ENCODE measurements around the gene KRT26.

DNA sequence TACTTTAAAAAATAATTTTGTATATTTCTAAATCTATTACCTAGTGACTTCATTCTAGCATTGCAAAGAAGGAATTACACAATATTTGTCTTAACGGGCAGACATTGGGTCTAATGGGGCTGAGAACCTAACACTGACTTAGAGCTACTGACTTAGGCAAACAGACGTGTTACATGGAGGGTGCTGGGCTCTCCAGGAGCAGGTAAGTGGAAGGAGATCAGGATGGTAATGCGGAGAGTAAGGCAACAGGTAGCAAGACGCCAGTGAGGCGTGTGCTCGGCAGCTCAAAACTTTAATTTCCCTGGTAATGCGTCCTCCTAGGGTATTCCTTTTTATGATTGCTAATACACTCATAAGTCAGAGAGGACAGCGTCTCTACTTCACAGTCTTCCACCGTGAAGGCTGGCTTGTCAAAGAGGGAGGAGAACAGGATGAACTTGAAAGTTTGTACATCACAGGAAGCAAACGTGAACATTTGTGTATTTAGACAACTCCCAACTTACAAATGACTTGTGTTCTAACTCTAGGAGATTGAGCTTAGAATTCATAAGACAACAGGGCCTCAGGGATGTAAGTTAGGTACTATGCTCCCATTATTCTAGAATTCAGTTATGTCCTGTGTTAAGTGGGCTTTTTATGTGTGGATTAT, 23.1 kb upstream of the KRT26 start:
- TF ChIP-seq ZNF292 (tag by site-specific recombination; IDR thresholded peaks at IDR 0.05; ENCODE audit: borderline replicate concordance, low read depth) = no peak
- TF ChIP-seq, protein P1, sequence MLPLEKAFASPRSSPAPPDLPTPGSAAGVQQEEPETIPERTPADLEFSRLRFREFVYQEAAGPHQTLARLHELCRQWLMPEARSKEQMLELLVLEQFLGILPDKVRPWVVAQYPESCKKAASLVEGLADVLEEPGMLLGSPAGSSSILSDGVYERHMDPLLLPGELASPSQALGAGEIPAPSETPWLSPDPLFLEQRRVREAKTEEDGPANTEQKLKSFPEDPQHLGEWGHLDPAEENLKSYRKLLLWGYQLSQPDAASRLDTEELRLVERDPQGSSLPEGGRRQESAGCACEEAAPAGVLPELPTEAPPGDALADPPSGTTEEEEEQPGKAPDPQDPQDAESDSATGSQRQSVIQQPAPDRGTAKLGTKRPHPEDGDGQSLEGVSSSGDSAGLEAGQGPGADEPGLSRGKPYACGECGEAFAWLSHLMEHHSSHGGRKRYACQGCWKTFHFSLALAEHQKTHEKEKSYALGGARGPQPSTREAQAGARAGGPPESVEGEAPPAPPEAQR (tag by site-specific recombination; IDR thresholded peaks at IDR 0.05) = no peak
- no peak for TF ChIP-seq ZFP69B (tag by site-specific recombination; IDR thresholded peaks at IDR 0.05)
- TF ChIP-seq, protein P2, sequence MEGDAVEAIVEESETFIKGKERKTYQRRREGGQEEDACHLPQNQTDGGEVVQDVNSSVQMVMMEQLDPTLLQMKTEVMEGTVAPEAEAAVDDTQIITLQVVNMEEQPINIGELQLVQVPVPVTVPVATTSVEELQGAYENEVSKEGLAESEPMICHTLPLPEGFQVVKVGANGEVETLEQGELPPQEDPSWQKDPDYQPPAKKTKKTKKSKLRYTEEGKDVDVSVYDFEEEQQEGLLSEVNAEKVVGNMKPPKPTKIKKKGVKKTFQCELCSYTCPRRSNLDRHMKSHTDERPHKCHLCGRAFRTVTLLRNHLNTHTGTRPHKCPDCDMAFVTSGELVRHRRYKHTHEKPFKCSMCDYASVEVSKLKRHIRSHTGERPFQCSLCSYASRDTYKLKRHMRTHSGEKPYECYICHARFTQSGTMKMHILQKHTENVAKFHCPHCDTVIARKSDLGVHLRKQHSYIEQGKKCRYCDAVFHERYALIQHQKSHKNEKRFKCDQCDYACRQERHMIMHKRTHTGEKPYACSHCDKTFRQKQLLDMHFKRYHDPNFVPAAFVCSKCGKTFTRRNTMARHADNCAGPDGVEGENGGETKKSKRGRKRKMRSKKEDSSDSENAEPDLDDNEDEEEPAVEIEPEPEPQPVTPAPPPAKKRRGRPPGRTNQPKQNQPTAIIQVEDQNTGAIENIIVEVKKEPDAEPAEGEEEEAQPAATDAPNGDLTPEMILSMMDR (tag by site-specific recombination; IDR thresholded peaks at IDR 0.05) = no peak
- TF ChIP-seq YY1 (tag by site-specific recombination; IDR thresholded peaks at IDR 0.05) = no peak
- TF ChIP-seq ZEB2 (tag by site-specific recombination; IDR thresholded peaks at IDR 0.05) = no peak
- TF ChIP-seq SP2 (tag by site-specific recombination; IDR thresholded peaks at IDR 0.05) = no peak
- TF ChIP-seq, protein P3, sequence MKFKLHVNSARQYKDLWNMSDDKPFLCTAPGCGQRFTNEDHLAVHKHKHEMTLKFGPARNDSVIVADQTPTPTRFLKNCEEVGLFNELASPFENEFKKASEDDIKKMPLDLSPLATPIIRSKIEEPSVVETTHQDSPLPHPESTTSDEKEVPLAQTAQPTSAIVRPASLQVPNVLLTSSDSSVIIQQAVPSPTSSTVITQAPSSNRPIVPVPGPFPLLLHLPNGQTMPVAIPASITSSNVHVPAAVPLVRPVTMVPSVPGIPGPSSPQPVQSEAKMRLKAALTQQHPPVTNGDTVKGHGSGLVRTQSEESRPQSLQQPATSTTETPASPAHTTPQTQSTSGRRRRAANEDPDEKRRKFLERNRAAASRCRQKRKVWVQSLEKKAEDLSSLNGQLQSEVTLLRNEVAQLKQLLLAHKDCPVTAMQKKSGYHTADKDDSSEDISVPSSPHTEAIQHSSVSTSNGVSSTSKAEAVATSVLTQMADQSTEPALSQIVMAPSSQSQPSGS (tag by site-specific recombination; IDR thresholded peaks at IDR 0.05; ENCODE audit: low read depth) = no peak
- TF ChIP-seq ZNF776 (tag by site-specific recombination; IDR thresholded peaks at IDR 0.05; ENCODE audit: borderline replicate concordance) = no peak
- no peak for TF ChIP-seq ZBTB8A (tag by site-specific recombination; IDR thresholded peaks at IDR 0.05)
- no peak for TF ChIP-seq ZBTB20 (tag by site-specific recombination; IDR thresholded peaks at IDR 0.05)
- TF ChIP-seq, protein P4, sequence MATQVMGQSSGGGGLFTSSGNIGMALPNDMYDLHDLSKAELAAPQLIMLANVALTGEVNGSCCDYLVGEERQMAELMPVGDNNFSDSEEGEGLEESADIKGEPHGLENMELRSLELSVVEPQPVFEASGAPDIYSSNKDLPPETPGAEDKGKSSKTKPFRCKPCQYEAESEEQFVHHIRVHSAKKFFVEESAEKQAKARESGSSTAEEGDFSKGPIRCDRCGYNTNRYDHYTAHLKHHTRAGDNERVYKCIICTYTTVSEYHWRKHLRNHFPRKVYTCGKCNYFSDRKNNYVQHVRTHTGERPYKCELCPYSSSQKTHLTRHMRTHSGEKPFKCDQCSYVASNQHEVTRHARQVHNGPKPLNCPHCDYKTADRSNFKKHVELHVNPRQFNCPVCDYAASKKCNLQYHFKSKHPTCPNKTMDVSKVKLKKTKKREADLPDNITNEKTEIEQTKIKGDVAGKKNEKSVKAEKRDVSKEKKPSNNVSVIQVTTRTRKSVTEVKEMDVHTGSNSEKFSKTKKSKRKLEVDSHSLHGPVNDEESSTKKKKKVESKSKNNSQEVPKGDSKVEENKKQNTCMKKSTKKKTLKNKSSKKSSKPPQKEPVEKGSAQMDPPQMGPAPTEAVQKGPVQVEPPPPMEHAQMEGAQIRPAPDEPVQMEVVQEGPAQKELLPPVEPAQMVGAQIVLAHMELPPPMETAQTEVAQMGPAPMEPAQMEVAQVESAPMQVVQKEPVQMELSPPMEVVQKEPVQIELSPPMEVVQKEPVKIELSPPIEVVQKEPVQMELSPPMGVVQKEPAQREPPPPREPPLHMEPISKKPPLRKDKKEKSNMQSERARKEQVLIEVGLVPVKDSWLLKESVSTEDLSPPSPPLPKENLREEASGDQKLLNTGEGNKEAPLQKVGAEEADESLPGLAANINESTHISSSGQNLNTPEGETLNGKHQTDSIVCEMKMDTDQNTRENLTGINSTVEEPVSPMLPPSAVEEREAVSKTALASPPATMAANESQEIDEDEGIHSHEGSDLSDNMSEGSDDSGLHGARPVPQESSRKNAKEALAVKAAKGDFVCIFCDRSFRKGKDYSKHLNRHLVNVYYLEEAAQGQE (tag by site-specific recombination; IDR thresholded peaks at IDR 0.05) = no peak
- TF ChIP-seq ZNF2 (tag by site-specific recombination; IDR thresholded peaks at IDR 0.05) = no peak
- TF ChIP-seq ZNF664 (tag by site-specific recombination; IDR thresholded peaks at IDR 0.05) = no peak

Data from HEK293 (cell line).